SK-N-SH treated with all-trans-retinoic acid at 6 μM for 48 hours (cell line): ENCODE results near the gene ITPR2.

ENCODE experiments used
- ATAC-seq: fragments of 200-7000 bp; cut with Tn5 transposase; 3 replicates; pipeline ENCODE4 v1.9.1; 2020; ENCODE audit warnings: mild to moderate bottlenecking, moderate library complexity
- CSDC2 ChIP-seq: fragments of 250-450 bp; sonication (Bioruptor Pico); IDR thresholded peaks from 2 replicates; pipeline ENCODE4 v1.5.0; 2020; ENCODE audit warnings: mild to moderate bottlenecking, moderate library complexity
- ESRRG ChIP-seq: fragments of 250-450 bp; sonication (Bioruptor Pico); IDR thresholded peaks from 2 replicates; pipeline ENCODE4 v1.6.1; 2021; ENCODE audit warnings: mild to moderate bottlenecking
- GLIS3 ChIP-seq: fragments of 250-450 bp; sonication (Bioruptor Pico); IDR thresholded peaks from 2 replicates; pipeline ENCODE4 v1.5.0; 2020; ENCODE audit warnings: mild to moderate bottlenecking, moderate library complexity
- ISL1 ChIP-seq: fragments of 250-450 bp; sonication (Bioruptor Pico); IDR thresholded peaks from 2 replicates; pipeline ENCODE4 v2.1.2; 2022; ENCODE audit warnings: mild to moderate bottlenecking, moderate library complexity
- OSR1 ChIP-seq: fragments of 250-450 bp; sonication (Bioruptor Pico); IDR thresholded peaks from 2 replicates; pipeline ENCODE4 v1.8.0; 2022; ENCODE audit warnings: moderate library complexity, mild to moderate bottlenecking, inconsistent platforms
- PATZ1 ChIP-seq: fragments of 250-450 bp; sonication (Bioruptor Pico); IDR thresholded peaks from 2 replicates; pipeline ENCODE4 v1.8.0; 2020; ENCODE audit warnings: mild to moderate bottlenecking, moderate library complexity, borderline replicate concordance
- PPARA ChIP-seq: fragments of 250-450 bp; sonication (Bioruptor Pico); IDR thresholded peaks from 2 replicates; pipeline ENCODE4 v1.5.0; 2020; ENCODE audit warnings: mild to moderate bottlenecking, borderline replicate concordance
- SNAI2 ChIP-seq: fragments of 250-450 bp; sonication (Bioruptor Pico); IDR thresholded peaks from 2 replicates; pipeline ENCODE4 v1.5.0; 2020; ENCODE audit warnings: mild to moderate bottlenecking, moderate library complexity
- TCF4 ChIP-seq: fragments of 250-450 bp; sonication (Bioruptor Pico); IDR thresholded peaks from 2 replicates; pipeline ENCODE4 v1.8.0; 2021; ENCODE audit warnings: mild to moderate bottlenecking, moderate library complexity, borderline replicate concordance
- TOX ChIP-seq: fragments of 250-450 bp; sonication (Bioruptor Pico); IDR thresholded peaks from 2 replicates; pipeline ENCODE4 v1.8.0; 2021; ENCODE audit warnings: mild to moderate bottlenecking, moderate library complexity, borderline replicate concordance
- ZC3H10 ChIP-seq: fragments of 250-450 bp; sonication (Bioruptor Pico); IDR thresholded peaks from 2 replicates; pipeline ENCODE4 v1.5.1; 2021; ENCODE audit warnings: mild to moderate bottlenecking, moderate library complexity
- ZFP3 ChIP-seq: fragments of 250-450 bp; sonication (Bioruptor Pico); IDR thresholded peaks from 2 replicates; pipeline ENCODE4 v1.5.0; 2020; ENCODE audit warnings: mild to moderate bottlenecking, moderate library complexity
- ZFP30 ChIP-seq: fragments of 450-650 bp; formaldehyde crosslinking; IDR thresholded peaks from 2 replicates; pipeline ENCODE4 v1.5.0; 2022; ENCODE audit warnings: mild to moderate bottlenecking, moderate library complexity
- ZNF565 ChIP-seq: fragments of 450-650 bp; formaldehyde crosslinking; conservative IDR thresholded peaks from 2 replicates; pipeline ENCODE4 v1.5.0; 2020; ENCODE audit warnings: low read depth, mild to moderate bottlenecking, moderate library complexity
- ZNF70 ChIP-seq: fragments of 450-650 bp; formaldehyde crosslinking; IDR thresholded peaks from 2 replicates; pipeline ENCODE4 v1.5.0; 2020; ENCODE audit warnings: mild to moderate bottlenecking, moderate library complexity
- ZNF8 ChIP-seq: fragments of 450-650 bp; formaldehyde crosslinking; IDR thresholded peaks from 2 replicates; pipeline ENCODE4 v1.5.0; 2020; ENCODE audit warnings: mild to moderate bottlenecking, moderate library complexity
- TF ChIP-seq, protein P1 (sequence below): fragments of 250-450 bp; sonication (Bioruptor Pico); IDR thresholded peaks from 2 replicates; pipeline ENCODE4 v1.8.0; 2021; ENCODE audit warnings: low read depth, mild to moderate bottlenecking, moderate library complexity, borderline replicate concordance
- TF ChIP-seq, protein P2 (sequence below): fragments of 250-450 bp; sonication (Bioruptor Pico); IDR thresholded peaks from 2 replicates; pipeline ENCODE4 v1.5.1; 2020; ENCODE audit warnings: low read depth, mild to moderate bottlenecking, moderate library complexity

Gene ITPR2

GRCh38 chr12:26668847-26669246 is 164.1 kb downstream of the ITPR2 start:
- ATAC-seq = no peak
- TF ChIP-seq ISL1 (CRISPR knock-in tag) (no peak), OSR1 (CRISPR knock-in tag) (no peak)
- TF ChIP-seq, protein P1, sequence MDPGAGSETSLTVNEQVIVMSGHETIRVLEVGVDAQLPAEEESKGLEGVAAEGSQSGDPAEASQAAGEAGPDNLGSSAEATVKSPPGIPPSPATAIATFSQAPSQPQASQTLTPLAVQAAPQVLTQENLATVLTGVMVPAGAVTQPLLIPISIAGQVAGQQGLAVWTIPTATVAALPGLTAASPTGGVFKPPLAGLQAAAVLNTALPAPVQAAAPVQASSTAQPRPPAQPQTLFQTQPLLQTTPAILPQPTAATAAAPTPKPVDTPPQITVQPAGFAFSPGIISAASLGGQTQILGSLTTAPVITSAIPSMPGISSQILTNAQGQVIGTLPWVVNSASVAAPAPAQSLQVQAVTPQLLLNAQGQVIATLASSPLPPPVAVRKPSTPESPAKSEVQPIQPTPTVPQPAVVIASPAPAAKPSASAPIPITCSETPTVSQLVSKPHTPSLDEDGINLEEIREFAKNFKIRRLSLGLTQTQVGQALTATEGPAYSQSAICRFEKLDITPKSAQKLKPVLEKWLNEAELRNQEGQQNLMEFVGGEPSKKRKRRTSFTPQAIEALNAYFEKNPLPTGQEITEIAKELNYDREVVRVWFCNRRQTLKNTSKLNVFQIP (CRISPR knock-in tag) = no peak
- TF ChIP-seq, all 23 proteins: peak for 0

DNA sequence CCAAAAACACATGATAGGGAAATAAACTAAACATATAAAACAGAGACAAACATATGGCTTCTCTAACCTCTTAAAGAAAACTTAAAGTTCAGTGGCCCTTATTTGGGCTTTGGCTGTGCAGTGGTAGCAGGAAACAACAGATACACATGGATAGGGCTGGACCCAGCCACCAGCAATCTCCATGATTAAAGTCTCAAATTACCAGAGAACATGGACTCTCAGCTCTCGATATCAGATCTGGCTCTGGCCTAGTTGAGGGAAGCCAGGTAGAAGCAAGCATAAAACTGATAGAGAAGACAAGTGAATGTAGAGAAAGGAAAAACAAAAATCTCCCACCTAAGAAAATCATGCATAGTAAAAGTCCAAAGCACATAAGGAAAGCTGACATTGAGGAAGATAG is 164.8 kb downstream of the ITPR2 start:
- TF ChIP-seq, protein P2, sequence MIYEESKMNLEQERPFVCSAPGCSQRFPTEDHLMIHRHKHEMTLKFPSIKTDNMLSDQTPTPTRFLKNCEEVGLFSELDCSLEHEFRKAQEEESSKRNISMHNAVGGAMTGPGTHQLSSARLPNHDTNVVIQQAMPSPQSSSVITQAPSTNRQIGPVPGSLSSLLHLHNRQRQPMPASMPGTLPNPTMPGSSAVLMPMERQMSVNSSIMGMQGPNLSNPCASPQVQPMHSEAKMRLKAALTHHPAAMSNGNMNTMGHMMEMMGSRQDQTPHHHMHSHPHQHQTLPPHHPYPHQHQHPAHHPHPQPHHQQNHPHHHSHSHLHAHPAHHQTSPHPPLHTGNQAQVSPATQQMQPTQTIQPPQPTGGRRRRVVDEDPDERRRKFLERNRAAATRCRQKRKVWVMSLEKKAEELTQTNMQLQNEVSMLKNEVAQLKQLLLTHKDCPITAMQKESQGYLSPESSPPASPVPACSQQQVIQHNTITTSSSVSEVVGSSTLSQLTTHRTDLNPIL = no peak
- no peak for TF ChIP-seq ZNF8 (CRISPR knock-in tag)
- TF ChIP-seq TOX (CRISPR knock-in tag) = no peak
- ATAC-seq = no peak

DNA sequence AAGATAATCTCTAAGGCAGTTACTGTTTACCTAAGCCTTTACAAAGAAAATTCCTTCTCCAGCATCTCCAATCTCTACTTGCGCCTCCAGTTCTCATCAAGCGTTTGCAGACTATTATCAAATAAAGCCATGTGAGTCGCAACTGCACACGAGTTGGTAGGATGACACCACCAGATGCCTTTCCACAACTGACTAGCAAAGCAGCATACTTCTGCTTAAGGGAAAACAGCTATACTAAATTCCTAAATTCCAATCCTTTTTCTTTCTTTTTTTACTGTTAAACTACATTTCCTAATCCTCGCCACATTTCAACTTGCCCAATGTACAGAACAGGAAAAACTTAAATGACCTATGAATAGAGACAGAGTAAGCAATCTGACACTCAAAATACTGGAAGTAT is 166.7 kb downstream of the ITPR2 start:
- TF ChIP-seq GLIS3 (CRISPR knock-in tag) = no peak
- TF ChIP-seq SNAI2 (CRISPR knock-in tag) = no peak
- TF ChIP-seq CSDC2 (CRISPR knock-in tag) = no peak
- no peak for TF ChIP-seq ZNF8 (CRISPR knock-in tag)
- TF ChIP-seq OSR1 (CRISPR knock-in tag) = no peak
- TF ChIP-seq PPARA (CRISPR knock-in tag) = no peak
- TF ChIP-seq PATZ1 (CRISPR knock-in tag) = no peak
- no peak for TF ChIP-seq ZFP3 (CRISPR knock-in tag)
- TF ChIP-seq ESRRG (CRISPR knock-in tag) = no peak
- TF ChIP-seq ISL1 (CRISPR knock-in tag) = no peak
- no peak for TF ChIP-seq TOX (CRISPR knock-in tag)
- TF ChIP-seq, protein P1 (CRISPR knock-in tag) = no peak
- TF ChIP-seq TCF4 = no peak
- TF ChIP-seq, protein P2 = no peak
- no peak for TF ChIP-seq ZNF70 (CRISPR knock-in tag)
- no peak for TF ChIP-seq ZFP30
- no peak for ATAC-seq

- no peak for ATAC-seq
- TF ChIP-seq, protein P1 (CRISPR knock-in tag) = no peak
- TF ChIP-seq ZNF565 (CRISPR knock-in tag) = no peak
These were observed 171.6 kb downstream of the ITPR2 start for GRCh38 chr12:26661399-26661798.

DNA sequence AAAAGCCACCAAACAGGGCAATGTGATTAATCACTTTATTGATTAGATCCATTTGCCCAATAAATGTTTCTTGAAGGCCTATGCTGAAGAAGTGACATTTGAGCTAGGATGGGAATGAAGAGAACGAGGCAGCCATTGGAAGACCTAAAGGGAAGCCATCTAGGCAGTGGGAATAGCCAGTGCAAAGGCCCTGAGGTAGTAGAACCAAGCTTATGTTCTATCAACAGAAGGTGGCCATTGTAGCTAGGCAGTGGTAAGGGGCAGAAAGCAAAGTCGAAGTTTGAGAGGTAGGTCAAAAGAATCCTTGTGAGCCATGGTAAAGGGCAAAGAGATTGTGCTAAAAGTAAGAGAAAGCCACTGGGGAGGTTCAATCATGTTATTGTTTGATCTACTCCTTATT is 173.1 kb downstream of the ITPR2 start:
- ATAC-seq = no peak
- TF ChIP-seq ZFP3 (CRISPR knock-in tag) = no peak
- TF ChIP-seq ZC3H10 (CRISPR knock-in tag) = no peak
- no peak for TF ChIP-seq ZFP30
- no peak for TF ChIP-seq CSDC2 (CRISPR knock-in tag)
- TF ChIP-seq ZNF70 (CRISPR knock-in tag) = no peak
- TF ChIP-seq ESRRG (CRISPR knock-in tag) = no peak
- TF ChIP-seq ZNF8 (CRISPR knock-in tag) = no peak
